Activated T-helper 2 cell treated with anti-CD3 and anti-CD28 coated beads, Interferon-gamma antibody, Interleukin-2, Interleukin-4, amounts not matched to agents 10 μg/mL and 5 μg/mL and 100 μg/mL, durations not matched to agents 14 hours and 24 hours and 36 hours (primary cell): Measurements from ENCODE around the gene CHST8. TPM values are rescaled to one million over a fixed set of nuclear protein-coding genes. Genes with fewer than 3 reads are reported as not detected.
"Not testable (repeated sequence)": the region's sequence is repeated elsewhere in the genome, so short reads cannot be mapped to it uniquely, and the experiment has no call there.

Source experiments
- DNase-seq: peaks from one replicate; pipeline ENCODE4 v3.0.0; 2021; ENCODE audit warnings: low spot score
- H3K27ac Mint-ChIP-seq: one replicate; pipeline ENCODE4 v1.8.0; 2021; ENCODE audit warnings: mixed read lengths
- H3K27me3 Mint-ChIP-seq: one replicate; pipeline ENCODE4 v1.8.0; 2021; ENCODE audit warnings: low read depth, mixed read lengths
- H3K36me3 Mint-ChIP-seq: one replicate; pipeline ENCODE4 v1.8.0; 2021; ENCODE audit warnings: low read depth, mixed read lengths
- H3K4me1 Mint-ChIP-seq: one replicate; pipeline ENCODE4 v1.8.0; 2021; ENCODE audit warnings: low read depth, mixed read lengths
- H3K4me3 Mint-ChIP-seq: one replicate; pipeline ENCODE4 v1.8.0; 2021; ENCODE audit warnings: low read depth, mild to moderate bottlenecking, moderate library complexity, mixed read lengths
- H3K9me3 Mint-ChIP-seq: one replicate; pipeline ENCODE4 v1.8.0; 2021; ENCODE audit warnings: mixed read lengths
- intact Hi-C: fragments of 100-400 bp; cut with micrococcal nuclease; formaldehyde crosslinking; loops from one replicate; pipeline ENCODE4 v1.15.1; 2023
- total RNA-seq: library from RNA; stranded (reverse); gene quantifications from 2 replicates; pipeline ENCODE4 v1.2.3, GENCODE V29; 2022

The CHST8 gene
- total RNA-seq, 1 donor from 2014 or later = not detected

DNA sequence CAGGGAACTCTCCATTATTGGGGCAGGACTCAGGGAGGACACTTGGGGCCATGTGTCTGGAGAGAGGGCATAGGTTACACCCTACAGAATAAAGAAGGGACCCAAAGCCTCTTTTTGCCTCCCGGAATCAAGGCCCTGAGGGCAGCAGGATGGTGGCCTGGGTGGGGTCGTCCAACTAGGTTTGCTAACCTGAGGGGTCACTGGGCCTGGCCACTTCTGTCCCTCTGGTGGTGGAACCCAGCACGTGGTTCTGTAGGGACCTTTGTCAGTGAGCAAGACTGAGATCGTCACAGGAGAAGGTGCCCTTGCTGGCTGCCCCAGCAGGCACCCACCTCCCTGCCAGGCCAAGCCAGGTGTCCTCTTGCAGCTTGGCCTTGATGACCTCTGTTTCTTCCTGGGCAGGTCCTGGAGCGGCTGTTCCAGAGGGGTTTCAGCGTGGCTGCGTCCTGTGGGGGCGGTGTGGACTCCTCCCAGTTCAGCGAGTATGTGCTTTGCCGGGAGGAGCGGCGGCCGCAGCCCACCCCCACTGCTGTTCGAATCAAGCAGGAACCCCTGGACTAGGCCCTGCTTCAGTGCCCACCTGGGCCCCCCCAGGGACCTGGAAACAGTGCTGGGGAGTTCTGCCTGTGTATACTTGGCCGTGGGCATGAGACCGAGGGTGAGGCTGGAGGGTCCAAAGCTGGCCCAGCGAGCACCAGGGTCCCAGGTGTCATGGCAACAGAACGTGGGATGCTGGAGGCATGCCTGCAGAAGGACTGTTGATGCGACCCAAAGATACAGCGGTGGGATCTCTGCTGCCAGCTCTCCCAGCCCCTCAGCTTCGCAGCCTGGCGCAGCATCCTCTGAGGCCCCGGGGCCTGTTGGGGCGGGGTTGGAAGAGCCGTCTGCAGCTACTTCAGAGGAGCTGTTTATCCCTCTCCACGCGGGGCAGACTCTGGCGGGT, 190.9 kb downstream of the CHST8 start:
- no peak overlapping the region for H3K27ac Mint-ChIP-seq
- H3K27me3 Mint-ChIP-seq = no peaks in the 10 kb centered on the region
- H3K36me3 Mint-ChIP-seq = no peaks in the 10 kb centered on the region
- H3K4me3 Mint-ChIP-seq = no peak overlapping the region
- H3K9me3 Mint-ChIP-seq = no peaks in the 10 kb centered on the region
- no peak for DNase-seq
- intact Hi-C loops = no loop called here
- peaks cover 7% of the 10 kb centered on the region for H3K4me1 Mint-ChIP-seq

DNA sequence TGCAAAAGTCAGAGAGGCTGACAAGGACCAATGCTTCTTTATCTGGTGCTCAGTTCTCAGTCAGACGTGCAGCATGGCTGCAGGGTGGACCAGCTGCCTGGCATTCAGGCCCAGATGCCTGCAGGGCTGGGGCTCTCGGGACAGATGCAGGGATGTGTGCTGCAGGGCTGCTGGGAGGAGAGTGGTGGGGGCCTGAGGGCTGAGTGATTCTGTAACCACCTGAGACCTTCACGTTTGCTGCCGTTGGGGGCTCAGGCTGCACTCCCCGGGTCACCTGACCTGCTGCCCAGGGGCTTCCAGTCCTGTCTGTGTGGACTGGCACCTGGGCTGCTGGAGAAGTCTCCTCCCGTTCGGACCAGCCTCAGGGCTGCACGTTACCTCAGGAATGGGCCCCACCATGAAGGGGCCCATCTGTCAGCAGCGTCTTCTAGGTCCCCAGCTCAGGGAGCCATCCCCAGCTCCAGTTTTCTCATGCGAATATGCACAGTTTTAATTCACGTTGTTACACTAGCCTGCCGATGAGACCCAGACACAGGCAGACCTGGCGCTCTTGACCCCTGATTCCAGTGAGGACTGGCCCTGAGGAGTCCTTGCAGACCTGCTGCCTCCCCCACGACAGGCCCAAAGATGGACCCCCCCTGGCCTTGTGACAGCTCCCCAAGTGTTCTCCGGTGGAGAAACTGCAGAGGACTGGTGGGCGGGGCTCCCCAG, 191.8 kb downstream of the CHST8 start:
- H3K4me1 Mint-ChIP-seq = peaks cover 7% of the 10 kb centered on the region
- no peak for DNase-seq
- H3K36me3 Mint-ChIP-seq = no peaks in the 10 kb centered on the region
- H3K9me3 Mint-ChIP-seq = no peaks in the 10 kb centered on the region
- no peaks in the 10 kb centered on the region for H3K27me3 Mint-ChIP-seq
- H3K27ac Mint-ChIP-seq = no peak overlapping the region
- no peak overlapping the region for H3K4me3 Mint-ChIP-seq
- intact Hi-C loops = no loop called here

DNA sequence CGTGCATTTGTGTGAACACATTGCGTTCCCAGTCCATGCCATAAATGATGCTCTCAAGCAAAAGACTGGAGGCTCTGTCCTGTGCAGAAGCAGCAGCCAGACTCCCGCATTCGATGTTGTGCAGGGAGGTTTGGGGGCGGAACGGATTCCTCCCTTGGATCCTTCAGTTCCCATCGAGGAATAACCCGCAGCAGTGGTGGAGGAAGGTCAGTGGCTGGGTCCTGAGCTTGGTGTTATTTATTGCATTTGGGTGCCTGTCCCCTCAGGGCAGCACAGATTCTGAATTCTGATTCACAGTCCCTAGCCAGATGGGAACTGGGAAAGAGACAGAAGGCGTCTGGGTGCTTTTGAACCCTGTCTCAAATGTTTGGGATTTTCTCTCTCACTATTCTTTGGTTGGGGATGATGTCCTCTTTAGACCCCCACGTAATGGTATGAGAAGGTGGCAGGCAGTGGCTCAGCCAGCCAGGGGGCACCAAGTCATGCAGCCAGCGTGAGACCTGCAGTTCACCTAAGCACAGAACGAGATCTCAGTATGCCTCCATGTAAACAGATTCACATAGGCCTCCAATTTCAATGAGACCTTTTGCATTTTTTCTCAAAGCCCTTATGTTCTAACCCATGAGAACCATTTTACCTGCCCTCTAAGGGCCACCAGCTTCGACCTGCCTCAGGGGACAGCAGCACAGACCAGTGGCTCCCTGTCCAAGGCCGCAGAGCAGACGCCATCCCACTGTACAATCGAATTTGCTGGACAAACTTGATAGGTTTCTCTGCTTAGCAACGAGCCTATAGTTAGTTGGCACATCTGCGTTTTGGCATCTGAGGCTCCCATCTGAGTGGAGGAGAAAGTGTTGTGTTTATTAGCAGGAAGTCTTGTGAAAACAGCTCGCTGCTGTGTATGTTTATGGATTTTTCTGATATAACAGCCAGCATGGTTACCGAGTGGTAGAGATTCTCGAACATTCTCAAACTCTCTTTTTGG, 192.7 kb downstream of the CHST8 start:
- Mint-ChIP-seq H3K4me3 (no peak overlapping the region), H3K4me1 (peaks cover 12% of the 10 kb centered on the region), H3K36me3 (no peaks in the 10 kb centered on the region), H3K27ac (no peak overlapping the region), H3K27me3 (no peaks in the 10 kb centered on the region), H3K9me3 (no peaks in the 10 kb centered on the region)
- DNase-seq = no peak
- intact Hi-C loops = no loop called here

DNA sequence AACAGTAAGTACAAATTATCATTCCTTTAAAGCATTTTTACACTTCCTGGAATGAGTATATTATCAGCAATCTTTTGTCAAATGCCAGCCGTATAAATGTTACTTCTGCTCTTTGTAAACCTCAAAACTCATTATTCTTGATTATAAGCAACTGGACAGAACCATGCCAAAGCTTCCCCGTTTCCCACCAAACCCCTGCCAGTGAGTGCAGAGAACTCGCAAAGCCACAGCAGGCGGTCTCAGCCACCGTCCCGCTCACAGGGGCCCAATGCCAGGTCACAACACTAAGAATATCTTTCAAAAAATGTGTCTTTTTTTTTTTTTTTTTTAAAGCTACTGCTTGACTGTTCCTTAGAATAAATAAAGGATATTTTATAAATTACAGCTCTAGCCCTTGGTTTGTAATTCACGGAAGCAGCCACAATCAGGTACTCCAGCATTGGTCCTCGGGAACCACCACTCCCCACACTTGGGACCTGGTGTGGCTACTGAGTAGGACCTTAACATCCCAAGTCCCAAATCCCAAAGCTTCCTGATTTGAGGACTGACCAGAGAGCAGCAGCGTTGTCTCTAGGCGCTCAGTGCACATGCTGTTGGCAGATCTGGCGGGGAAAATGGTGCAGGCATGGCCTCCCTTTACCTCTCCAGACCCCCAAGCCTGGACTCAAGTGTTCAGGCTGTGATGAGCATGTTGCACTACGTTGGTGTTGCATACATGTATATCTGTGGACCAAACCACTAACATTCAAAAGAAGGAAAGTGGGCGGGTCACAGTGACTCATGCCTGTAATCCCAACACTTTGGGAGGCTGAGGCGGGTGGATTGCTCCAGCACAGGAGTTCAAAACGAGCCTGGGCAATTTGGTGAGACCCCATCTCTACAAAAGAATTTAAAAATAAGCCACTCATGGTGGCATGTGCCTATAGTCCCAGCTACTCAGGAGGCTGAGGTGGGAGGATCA, 193.9 kb downstream of the CHST8 start:
- Mint-ChIP-seq H3K9me3 (no peaks in the 10 kb centered on the region), H3K4me3 (no peak overlapping the region), H3K27ac (no peak overlapping the region), H3K27me3 (no peaks in the 10 kb centered on the region), H3K36me3 (no peaks in the 10 kb centered on the region), H3K4me1 (peaks cover 14% of the 10 kb centered on the region)
- no peak for DNase-seq
- intact Hi-C loops = no loop called here

DNA sequence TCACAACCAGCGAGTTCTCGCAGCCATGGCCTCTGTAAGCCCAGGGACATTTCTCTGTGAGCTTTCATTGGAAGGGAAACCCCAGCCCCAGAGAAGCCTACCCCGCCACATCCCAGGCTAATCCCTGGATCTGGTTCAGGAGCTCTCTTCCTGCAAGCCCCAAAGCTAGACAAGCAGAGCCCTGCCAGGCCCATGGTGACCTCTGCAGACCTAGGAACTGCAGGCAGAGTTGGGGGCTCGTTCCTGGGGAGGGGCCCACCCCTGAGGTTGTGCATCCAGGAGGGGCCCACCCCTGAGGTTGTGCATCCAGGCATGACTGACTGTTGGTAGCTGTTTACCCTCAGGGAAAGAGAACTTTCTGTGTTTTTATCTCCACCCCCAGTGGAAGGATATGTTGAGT, 196.7 kb downstream of the CHST8 start:
- H3K36me3 Mint-ChIP-seq = no peaks in the 10 kb centered on the region

DNA sequence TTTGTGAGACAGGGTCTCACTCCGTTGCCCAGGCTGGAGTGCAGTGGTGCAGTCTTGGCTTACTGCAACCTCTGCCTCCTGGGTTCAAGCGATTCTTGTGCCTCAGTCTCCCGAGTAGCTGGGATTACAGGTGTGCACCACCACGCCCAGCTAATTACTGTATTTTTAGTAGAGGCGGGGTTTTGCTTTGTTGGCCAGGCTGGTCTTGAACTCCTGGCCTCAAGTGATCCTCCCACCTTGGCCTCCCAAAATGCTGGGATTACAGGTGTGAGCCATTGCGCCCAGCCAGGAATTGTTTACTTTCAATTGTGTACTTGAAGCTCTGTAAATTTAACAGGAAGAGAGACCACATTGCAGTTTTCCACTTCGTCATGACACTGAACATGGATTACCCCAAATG, 197.3 kb downstream of the CHST8 start:
- intact Hi-C loops, H3K36me3 Mint-ChIP-seq, H3K27me3 Mint-ChIP-seq, H3K27ac Mint-ChIP-seq, DNase-seq, H3K9me3 Mint-ChIP-seq: not testable (repeated sequence)
- Mint-ChIP-seq H3K4me1 (peaks cover 30% of the 10 kb centered on the region), H3K4me3 (peak overlapping the region; percentile 54)

More for the DNA sequence above, 196.7 kb downstream of the CHST8 start:
- DNase-seq = no peak
- Mint-ChIP-seq H3K4me1 (peaks cover 30% of the 10 kb centered on the region), H3K27me3 (no peaks in the 10 kb centered on the region), H3K9me3 (no peaks in the 10 kb centered on the region), H3K27ac (no peak overlapping the region), H3K4me3 (no peak overlapping the region)
- intact Hi-C loops = no loop called here

DNA sequence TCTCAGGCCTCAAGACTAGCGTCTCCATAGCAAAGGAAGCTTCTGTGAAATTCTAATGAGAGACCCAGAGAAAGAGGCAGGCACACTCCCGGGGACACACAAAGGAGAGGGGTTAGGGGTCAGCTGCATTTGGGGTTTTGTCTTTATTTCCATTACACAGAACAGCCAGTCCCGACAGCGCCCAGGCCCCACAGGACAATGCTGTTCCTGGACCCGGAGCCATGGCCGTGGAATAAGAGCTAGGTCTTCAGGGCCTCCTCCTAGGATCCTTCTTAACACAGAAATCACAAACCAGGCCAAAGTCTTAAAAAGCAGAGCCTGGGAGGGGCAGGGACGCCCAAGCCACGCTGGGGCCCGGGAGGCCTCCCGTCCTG, 197.7 kb downstream of the CHST8 start:
- intact Hi-C loops = no loop called here
- peaks cover 30% of the 10 kb centered on the region for H3K4me1 Mint-ChIP-seq
- no peaks in the 10 kb centered on the region for H3K9me3 Mint-ChIP-seq
- H3K27ac Mint-ChIP-seq = no peak overlapping the region
- H3K36me3 Mint-ChIP-seq = no peaks in the 10 kb centered on the region
- H3K4me3 Mint-ChIP-seq = peak overlapping the region; percentile 54
- no peak for DNase-seq
- no peaks in the 10 kb centered on the region for H3K27me3 Mint-ChIP-seq

DNA sequence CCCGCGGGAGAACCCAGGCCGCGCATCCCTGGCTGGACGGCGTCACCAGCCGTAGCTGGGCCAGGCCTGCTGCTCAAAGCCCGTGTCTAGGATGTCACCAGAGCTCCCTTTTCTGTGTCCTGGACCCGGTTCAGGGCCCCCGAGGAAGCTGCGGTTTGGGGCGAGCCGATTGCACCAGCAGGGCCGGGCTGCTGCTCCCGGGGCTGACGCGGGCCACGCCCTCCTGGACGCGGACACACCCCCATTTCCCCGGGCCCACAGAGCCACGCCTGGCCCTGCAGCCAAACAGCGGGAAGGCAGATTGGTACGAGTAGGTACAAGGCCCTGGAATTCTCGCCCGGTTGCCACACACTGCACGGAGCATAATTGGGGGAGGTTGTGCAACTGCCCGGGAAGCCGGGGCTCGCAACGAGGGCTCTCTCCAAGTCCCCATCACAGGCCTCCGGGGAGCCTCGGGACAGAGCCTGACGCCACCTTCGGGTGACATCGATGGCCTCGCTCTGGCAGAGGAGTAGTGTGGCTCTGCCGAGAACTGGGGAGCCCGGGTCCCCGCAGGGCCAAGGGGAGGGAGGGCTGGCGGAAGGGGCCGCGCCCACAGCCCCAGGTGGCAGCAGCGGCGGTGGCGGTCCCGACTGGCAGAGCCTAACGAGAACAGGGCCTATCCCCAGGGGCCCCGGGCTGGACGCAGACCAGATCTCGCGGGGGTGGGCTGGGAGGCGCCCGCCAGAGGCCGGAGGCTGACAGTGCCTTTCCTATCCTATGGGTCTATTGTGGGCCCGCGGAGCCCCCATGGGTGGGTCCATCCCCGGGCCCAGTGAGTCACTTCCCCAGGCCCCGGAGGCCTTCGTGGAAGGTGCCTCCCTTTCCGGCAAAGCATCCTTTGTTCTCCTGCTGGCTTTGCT, 198.4 kb downstream of the CHST8 start:
- intact Hi-C loops = loop anchor here (1.0 kb wide), 1 partner anchor 24 kb away; the partner anchor contains the start of gene KCTD15
- Mint-ChIP-seq H3K36me3 (no peaks in the 10 kb centered on the region), H3K27me3 (no peaks in the 10 kb centered on the region), H3K9me3 (no peaks in the 10 kb centered on the region), H3K4me3 (peak overlapping the region; percentile 81), H3K4me1 (peaks cover 30% of the 10 kb centered on the region), H3K27ac (peak overlapping the region; percentile 78)
- DNase-seq = peak; percentile 70

DNA sequence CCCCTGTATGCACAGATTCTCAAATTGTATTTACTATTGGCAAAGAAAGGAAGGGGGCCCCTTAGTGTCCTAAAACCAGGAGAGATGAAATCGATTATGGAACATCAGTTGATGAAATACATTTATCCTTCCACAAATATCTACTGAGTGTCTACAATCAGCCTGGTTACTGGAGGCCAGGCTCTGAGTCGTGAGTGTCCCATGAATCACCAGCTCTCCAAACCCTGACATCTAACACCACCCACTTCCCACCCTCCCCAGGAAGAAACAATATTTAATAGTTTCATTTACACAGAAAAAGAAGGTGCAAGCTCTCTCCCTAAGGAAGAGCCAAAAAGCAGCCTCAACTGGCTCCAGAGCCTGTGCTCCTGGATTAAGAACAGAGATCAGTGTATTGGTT, 200.1 kb downstream of the CHST8 start:
- Mint-ChIP-seq H3K4me1 (peaks cover 26% of the 10 kb centered on the region), H3K27me3 (no peaks in the 10 kb centered on the region), H3K4me3 (no peak overlapping the region), H3K9me3 (no peaks in the 10 kb centered on the region), H3K27ac (no peak overlapping the region), H3K36me3 (no peaks in the 10 kb centered on the region)
- intact Hi-C loops = no loop called here
- no peak for DNase-seq
